ENCODE measurements around the gene FBXL15.

The FBXL15 gene

DNA sequence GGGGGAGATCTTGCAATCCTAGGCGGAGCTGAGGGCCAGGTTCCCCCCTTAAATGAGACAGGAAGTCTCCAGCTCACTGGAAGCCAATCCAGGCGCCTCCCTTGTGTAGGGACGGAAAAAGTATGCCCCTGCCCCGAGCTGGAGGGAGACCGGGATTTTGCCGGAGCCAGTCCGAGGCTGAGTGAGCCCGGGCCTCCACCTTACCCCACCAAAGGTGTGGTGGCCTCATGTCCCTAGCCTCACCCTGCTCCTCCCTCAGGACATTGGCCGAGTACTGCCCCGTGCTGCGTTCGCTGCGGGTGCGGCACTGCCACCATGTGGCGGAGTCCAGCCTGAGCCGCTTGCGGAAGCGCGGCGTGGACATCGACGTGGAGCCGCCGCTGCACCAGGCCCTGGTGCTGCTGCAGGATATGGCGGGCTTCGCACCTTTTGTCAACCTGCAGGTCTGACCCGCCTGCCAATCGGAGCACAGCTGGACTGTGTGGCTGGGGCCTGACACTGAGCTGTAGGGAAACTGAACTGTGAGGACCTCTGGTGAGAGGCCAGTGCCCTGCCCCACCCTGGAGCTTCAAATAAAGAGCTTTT, 2.0 kb downstream of the FBXL15 start:
- no peak for DNase-seq (ENCODE audit: low read depth)

DNA sequence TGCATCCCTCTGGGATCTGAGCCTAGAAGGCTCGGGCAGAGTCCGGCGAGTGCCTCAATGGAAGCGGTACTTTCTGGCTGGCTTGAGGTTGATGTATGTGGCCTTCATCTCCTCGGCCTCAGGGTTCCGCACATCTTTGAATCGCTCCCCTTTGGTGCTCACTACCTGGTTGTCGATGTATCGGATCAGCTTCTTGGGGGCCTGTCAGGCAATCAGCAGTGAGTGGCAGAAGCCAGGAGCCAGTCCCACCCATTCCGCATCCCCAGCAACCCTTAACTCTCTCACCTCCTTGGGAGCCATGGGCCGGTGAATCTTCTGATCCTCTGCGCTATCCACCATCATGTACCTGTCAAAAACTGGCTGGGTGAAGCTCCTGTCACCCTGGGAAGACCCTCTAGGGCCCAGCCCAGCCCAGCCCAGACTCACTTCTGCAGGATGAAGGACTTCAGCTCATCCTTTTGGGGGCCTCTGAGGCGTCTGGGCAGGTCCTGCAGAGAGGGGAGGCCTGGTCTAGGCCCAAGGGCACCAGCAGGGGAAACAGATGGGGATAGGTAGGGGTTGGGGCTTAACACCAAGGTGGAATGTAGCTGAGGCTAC, 2.8 kb downstream of the FBXL15 start:
- no peak overlapping the region for H3K4me3 ChIP-seq (ENCODE audit: low read depth, low read length)
- DNase-seq (ENCODE audit: low read depth): no peak
- TF ChIP-seq, protein P1, sequence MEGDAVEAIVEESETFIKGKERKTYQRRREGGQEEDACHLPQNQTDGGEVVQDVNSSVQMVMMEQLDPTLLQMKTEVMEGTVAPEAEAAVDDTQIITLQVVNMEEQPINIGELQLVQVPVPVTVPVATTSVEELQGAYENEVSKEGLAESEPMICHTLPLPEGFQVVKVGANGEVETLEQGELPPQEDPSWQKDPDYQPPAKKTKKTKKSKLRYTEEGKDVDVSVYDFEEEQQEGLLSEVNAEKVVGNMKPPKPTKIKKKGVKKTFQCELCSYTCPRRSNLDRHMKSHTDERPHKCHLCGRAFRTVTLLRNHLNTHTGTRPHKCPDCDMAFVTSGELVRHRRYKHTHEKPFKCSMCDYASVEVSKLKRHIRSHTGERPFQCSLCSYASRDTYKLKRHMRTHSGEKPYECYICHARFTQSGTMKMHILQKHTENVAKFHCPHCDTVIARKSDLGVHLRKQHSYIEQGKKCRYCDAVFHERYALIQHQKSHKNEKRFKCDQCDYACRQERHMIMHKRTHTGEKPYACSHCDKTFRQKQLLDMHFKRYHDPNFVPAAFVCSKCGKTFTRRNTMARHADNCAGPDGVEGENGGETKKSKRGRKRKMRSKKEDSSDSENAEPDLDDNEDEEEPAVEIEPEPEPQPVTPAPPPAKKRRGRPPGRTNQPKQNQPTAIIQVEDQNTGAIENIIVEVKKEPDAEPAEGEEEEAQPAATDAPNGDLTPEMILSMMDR (IDR thresholded peaks at IDR 0.05; ENCODE audit: low read depth, low read length, missing control alignments): no peak

More for the DNA sequence above, 2.0 kb downstream of the FBXL15 start:
- TF ChIP-seq, protein P1 (IDR thresholded peaks at IDR 0.05; ENCODE audit: low read depth, low read length, missing control alignments): peak; percentile 84
- peak overlapping the region; percentile 73 for H3K4me3 ChIP-seq (ENCODE audit: low read depth, low read length)

DNA sequence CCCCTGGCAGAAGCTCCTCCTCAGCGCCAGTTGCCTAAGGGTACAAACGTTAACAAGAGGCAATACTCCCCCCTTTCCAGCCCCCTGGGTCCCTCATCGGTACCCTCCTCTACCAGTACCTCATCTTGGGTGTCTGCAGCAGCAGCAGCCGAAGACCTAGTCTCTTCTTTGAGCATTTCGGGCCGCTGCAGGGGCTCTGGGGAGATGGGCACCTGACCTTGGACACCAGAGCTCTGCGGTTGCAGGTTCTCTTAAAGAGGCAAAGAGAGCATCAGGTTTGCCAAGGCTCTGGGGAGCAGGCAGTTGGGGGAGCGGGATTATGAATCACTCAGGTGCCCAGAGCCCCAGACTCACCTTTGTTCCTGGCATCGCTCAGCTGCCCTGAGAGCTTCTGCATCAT, 3.5 kb downstream of the FBXL15 start:
- no peak overlapping the region for H3K4me3 ChIP-seq (ENCODE audit: low read depth, low read length)
- TF ChIP-seq, protein P1 (IDR thresholded peaks at IDR 0.05; ENCODE audit: low read depth, low read length, missing control alignments): no peak

DNA sequence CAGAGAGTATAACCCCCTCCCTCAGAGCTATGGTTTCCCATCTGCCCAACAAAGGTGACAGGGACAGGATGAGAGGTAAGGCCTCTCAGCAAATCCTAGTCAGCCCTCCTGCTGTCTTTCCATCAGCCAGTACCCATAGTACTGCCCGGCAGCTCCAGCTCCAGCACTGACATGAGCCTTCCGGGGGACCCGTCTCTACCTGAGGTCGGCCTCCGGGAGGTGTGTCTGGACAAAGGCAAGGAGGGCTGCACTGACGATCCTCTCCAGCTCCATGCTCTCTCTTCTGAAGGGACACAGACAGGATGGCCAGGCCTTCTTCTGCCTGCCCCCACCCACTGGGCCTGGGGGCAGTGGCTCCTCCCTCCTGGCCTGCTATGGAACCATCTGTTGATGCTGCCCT, 4.3 kb downstream of the FBXL15 start:
- DNase-seq (ENCODE audit: low read depth): no peak
- TF ChIP-seq, protein P1 (IDR thresholded peaks at IDR 0.05; ENCODE audit: low read depth, low read length, missing control alignments): no peak

More for the DNA sequence above, 3.5 kb downstream of the FBXL15 start:
- DNase-seq (ENCODE audit: low read depth): no peak

DNA sequence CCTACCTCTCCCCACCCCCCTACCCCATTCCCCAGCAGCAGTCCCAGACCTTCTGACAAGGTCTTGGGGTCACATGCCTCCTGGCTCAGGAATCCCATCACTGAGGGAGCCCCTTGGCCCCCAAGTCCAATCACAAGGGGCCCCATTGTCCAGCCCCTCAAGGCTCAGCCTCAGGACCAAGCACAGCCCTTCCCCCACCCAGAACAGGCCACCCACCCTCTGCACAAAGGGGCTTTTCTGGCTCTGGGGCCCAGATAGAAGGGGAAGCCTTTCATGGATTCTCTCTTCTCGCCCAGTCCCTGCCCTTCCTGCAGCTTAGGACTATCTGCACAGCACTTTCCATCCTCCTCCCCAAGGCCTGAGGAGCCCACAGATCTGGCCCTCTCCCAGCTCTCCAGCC, 4.8 kb downstream of the FBXL15 start:
- no peak for DNase-seq (ENCODE audit: low read depth)
- no peak overlapping the region for H3K4me3 ChIP-seq (ENCODE audit: low read depth, low read length)
- TF ChIP-seq, protein P1 (IDR thresholded peaks at IDR 0.05; ENCODE audit: low read depth, low read length, missing control alignments): no peak

More for the DNA sequence above, 4.3 kb downstream of the FBXL15 start:
- no peak overlapping the region for H3K4me3 ChIP-seq (ENCODE audit: low read depth, low read length)

DNA sequence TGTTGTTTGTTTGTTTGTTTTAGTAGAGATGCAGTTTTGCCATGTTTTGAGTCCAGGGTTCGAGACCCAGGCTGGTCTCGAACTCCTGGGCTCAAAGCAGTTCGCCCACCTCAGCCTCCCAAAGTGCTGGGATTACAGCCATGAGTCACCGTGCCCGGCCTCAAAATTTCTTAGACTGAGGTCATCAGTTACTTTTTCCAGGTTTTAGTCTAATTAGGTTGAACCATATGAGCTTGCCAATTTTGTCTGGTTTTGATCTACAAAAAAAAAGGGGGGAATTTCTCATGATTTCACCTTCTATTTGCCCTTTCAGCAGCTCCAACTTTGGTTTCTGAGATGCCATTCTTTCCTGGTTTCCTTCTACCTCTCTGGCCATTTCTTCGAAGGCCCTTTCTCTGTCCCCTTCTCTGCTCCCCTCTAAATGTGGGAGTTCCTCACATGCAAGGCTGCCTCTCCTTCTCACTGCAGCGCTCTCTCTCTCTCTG, 6.2 kb downstream of the FBXL15 start:
- TF ChIP-seq, protein P1 (IDR thresholded peaks at IDR 0.05; ENCODE audit: low read depth, low read length, missing control alignments): no peak
- DNase-seq (ENCODE audit: low read depth): no peak
- no peak overlapping the region for H3K4me3 ChIP-seq (ENCODE audit: low read depth, low read length)

DNA sequence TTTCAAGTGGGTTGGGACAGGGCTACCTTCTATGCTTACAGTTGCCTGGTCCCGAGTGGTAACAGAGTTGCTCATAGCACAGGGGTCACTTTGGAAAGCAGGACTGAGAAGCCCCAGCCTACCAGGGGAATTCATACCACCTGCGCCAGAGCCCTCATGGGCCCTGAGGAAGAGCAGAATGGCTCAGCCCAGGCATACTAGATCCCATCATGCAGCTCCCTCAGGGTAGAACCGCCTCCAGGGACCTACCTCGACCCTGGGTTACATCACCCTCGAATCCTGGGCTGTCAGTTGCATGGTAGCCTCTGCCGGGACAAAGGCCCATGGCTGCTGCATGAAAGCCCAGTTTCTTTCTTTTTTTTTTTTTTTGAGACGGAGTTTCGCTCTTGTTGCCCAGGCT, 8.8 kb downstream of the FBXL15 start:
- TF ChIP-seq, protein P1 (IDR thresholded peaks at IDR 0.05; ENCODE audit: low read depth, low read length, missing control alignments): no peak
- no peak for DNase-seq (ENCODE audit: low read depth)

More for the DNA sequence above, 8.8 kb downstream of the FBXL15 start:
- H3K4me3 ChIP-seq (ENCODE audit: low read depth, low read length): no peak overlapping the region

Measured in GM12864 (cell line).